Right lobe of liver (tissue), 4 donors: ENCODE results near the gene ZMYND8.

Source experiments
- CTCF ChIP-seq, 4 donors: fragments of 200-600 bp in 3 of 4; fragments of 450-650 bp in 1 of 4; IDR thresholded peaks; one replicate each; pipeline versions ENCODE4 v1.5.1 to v1.8.0; 2016 to 2022; ENCODE audit warnings: antibody characterized with exemption in 4 of 4, mild to moderate bottlenecking in 2 of 4
- POLR2A ChIP-seq: fragments of 450-650 bp; IDR thresholded peaks from one replicate; pipeline ENCODE4 v1.6.1; 2017; ENCODE audit warnings: antibody characterized with exemption, mild to moderate bottlenecking
- donor health status: DM: no; HTN: no; CAD: no.
- donor health status: DM: no; HTN: no; CAD: no.
- donor health status: DM: no; HTN: yes; CAD: no.

- no peak for TF ChIP-seq CTCF (IDR thresholded peaks at IDR 0.05)
- TF ChIP-seq POLR2A = no peak
Observed at GRCh38 chr20:47392015-47392720, 35.7 kb upstream of the ZMYND8 start.
